NCI-H345 treated with DMSO at 0.1 percent for 48 hours (cell line): ENCODE data around the gene TMEM95.
"Not testable (repeated sequence)": the region's sequence is repeated elsewhere in the genome, so short reads cannot be mapped to it uniquely, and the experiment has no call there.

Experiments used
- DNase-seq: peaks from one replicate; lab custom pipeline; 2025; ENCODE audit not compliant: unreplicated experiment; lab: John Stamatoyannopoulos, UW

Gene TMEM95

DNA sequence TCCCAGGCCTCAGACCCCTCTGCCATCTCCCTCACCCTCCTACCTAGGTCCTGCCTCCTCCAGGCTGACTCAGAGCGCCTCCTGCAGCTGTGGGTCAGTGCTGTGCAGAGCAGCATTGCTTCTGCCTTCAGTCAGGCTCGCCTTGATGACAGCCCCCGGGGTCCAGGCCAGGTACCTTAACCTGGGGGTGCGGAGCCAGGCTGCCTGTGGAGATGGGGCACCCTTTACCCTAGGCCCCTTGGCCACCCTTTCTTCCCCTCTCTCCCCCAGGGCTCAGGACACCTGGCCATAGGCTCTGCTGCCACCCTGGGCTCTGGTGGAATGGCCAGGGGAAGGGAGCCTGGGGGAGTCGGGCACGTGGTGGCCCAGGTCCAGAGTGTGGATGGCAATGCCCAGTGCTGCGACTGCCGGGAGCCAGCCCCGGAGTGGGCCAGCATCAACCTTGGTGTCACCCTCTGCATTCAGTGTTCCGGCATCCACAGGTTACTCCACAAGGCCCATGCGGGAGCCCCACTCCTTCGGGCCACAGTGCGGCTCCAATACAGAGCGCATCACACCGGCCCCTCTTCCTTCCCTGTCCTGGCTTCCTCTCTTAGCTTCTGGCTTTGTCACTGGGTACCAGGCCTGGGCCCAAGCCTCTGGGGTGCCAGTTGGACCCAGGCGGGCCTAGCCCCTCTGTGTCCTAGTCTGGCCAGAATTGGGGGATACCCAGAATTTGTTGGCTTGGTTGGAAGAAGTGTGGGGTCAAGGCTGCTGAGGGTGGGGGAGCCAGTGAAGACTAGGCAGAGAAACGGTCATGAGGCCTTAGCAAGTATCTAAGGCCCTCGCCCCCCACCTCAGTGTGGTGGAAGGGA lies 8.0 kb upstream of the TMEM95 start:
- DNase-seq = no peak

DNA sequence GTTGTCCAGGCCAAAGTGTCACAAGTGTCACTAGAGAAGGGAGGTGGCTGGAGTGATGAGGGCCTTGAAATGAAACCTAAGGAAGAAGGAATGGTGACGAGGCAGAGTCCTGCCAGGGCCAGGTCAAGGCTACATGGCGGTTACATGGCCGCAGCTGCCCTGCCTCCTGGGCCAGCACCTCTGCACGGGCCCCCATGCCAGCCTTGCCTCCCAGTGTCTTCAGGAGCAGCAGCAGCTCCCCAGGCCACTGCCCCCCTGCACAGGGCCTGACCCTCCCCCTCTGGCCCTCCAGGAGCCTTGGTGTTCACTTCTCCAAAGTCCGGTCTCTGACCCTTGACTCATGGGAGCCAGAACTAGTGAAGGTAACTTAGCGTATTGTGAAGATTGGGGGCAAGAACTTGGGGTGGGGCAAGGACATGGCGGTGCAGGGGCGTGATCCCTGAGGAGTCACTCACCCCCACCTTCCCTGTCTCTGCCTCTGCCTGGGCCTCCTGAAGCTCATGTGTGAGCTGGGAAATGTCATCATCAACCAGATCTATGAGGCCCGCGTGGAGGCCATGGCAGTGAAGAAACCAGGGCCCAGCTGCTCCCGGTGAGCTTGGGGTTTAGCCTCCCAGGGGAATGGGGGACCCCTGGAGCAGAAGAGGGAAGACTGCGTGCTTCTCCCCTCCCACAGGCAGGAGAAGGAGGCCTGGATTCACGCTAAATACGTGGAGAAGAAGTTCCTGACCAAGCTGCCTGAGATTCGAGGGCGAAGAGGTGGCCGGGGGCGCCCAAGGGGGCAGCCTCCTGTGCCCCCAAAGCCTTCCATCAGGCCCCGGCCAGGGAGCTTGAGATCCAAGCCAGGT lies 7.1 kb upstream of the TMEM95 start:
- no peak for DNase-seq

DNA sequence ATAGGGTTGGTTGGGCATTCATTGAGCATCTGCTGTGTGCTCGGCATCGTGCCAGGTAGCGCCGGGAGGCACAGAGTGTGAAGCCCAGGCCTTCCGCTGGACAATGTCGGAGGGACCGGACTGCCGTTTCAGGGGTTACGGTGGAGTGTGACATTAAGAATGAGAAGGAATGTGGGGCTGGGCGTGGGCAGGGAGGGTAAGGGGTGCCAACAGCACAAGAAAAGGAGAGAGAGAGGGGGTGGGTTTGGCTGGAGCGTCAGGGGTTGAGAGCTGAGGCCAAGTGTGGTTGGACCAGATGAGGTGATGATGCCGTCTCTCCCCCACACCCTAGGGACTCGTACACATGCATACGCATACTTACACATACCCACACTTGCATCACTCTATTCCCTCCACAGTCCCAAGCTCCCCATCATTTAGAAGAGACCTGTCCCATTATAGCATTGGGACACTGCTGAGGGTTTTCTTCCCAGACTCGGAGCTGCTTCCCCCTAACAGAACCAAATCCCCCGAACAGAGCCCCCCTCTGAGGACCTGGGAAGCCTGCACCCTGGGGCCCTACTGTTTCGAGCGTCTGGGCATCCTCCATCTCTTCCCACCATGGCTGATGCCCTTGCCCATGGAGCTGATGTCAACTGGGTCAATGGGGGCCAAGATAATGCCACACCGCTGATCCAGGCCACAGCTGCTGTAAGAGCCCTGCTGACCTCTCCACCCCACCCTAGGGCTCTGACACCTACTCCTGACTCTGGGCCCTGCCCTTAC lies 6.3 kb upstream of the TMEM95 start:
- no peak for DNase-seq

DNA sequence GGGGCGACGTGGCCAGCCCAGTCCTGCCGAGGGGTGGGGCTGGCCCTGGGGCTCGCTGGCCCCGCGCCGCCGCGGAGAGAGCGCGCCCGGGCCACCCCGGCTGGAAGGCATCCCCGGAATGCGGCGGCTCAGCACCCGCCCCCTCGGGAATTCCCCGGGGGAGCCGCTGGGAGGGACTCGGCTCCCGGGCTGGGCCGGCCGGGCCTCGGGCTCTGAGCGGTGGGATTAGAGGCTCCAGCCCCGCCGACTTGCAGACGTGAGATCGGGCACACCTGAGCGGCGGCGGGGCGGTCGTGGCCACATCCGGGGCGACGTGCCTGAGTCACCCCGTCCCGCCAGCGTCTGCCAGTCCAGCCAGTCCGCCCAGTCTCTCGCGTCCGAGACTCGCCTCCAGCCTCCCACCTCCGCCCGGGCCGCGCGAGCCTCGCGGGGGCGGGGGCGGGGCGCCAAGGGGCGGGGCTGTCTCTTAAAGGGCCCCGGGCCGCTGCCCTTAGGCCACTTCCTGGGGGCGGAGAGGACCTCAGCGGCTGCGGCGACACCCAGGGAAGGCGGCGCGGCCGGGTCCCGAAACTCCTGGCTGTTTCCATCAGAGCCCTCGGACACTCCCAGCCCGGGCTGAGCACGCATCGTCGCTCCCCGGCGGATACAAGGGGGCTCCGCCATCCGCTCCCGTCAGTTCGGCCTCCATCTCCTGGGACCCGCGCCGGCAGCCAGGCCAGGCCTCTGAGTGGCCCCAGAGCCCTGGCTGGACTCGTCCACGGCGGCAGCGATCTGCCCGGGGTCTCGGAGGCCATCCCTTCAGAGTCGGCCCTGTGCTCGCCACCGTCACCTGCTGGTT lies 3.1 kb upstream of the TMEM95 start, which contains the start of gene KCTD11:
Gene KCTD11, plus strand, starts transcription at position 498 of the 838 bp plus-strand sequence.
- DNase-seq = no peak

- DNase-seq = no peak
These were observed 2.5 kb upstream of the TMEM95 start for GRCh38 chr17:7352503-7352889.

GRCh38 chr17:7352910-7353635 lies 1.9 kb upstream of the TMEM95 start:
- DNase-seq = no peak

GRCh38 chr17:7354262-7354843 lies 603 bp upstream of the TMEM95 start:
- DNase-seq = no peak

GRCh38 chr17:7355573-7355972 lies 617 bp downstream of the TMEM95 start:
- no peak for DNase-seq

DNA sequence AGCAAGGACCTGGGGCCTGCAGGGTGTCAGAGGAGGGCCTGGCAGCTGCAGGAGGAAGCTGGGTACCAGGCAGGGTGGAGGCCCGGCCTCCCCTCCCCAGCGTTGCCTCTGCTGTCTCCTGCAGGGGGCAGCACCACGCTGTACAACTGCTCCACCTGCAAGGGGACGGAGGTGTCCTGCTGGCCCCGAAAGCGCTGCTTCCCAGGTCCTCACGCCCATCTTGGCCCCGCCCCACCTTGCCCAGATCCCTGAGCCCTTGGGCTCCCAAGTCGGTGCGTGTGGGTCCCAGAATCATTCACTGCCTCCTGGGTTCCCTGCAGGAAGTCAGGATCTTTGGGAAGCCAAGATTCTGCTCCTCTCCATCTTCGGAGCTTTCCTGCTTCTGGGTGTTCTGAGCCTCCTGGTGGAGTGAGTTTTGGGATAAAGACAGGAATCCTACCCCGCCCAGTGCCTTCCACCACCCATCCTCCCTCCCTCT lies 1.2 kb downstream of the TMEM95 start:
- peak; percentile 21 for DNase-seq

DNA sequence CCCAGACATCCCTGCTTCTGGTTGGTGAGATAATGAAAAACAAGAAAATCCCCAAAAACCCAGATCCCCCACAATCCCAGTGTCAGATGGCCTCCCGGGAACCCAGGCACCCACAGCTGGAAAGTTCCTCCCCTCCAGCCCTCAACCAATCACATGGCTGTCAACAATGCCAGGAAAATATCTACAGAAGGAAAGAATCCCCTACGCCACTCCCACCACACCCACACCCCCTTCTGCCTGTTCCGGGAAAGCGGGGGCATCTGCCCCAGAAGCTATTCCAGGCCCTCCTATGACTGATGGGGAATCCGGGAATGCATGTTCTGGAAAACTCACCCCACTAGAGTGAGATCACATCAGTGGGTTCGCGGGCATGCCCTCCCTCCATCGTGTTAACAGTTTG lies 1.8 kb downstream of the TMEM95 start:
- no peak for DNase-seq

- DNase-seq = no peak
These were observed 2.4 kb downstream of the TMEM95 start for GRCh38 chr17:7357381-7357780.

DNA sequence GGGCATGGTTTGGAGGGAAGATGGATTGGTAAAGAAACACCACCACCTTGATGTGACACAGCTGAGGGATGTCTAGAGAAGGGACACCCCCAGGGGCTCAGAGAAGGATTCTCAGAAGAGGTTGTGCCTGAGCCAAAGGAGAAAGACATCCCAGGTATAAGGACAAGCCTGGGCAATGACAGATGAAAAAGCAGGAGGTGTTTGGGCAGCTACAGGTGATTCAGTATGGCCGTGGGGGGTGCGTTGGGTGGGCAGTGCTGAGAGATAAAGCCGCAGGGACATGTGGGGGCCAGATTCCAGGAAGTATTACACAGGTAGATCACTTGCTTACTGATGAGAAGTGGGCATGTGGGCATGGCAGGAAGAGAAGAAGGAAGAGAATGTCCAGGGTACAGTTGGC lies 7.0 kb downstream of the TMEM95 start:
- no peak for DNase-seq

DNA sequence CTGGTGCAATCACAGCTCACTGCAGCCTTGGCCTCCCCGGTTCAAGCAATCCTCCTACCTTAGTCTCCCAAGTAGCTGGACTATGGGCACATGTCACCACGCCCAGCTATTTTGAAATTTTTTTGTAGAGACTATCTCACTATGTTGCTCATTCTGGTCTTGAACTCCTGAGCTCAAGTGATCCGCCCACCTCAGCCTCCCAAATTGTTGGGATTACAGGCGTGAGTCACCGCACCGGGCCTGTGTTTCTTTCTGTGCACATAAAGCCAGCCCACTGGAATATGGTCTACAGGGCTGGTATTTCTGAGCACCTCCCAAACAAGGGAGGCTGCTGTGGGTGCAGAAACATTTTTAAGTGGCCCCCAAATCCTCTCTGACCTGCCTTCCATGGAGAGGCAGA lies 8.4 kb downstream of the TMEM95 start:
- DNase-seq = no peak

GRCh38 chr17:7365963-7366362 lies 11.0 kb downstream of the TMEM95 start:
- DNase-seq = not testable (repeated sequence)

GRCh38 chr17:7367083-7367482 lies 12.1 kb downstream of the TMEM95 start:
- no peak for DNase-seq

DNA sequence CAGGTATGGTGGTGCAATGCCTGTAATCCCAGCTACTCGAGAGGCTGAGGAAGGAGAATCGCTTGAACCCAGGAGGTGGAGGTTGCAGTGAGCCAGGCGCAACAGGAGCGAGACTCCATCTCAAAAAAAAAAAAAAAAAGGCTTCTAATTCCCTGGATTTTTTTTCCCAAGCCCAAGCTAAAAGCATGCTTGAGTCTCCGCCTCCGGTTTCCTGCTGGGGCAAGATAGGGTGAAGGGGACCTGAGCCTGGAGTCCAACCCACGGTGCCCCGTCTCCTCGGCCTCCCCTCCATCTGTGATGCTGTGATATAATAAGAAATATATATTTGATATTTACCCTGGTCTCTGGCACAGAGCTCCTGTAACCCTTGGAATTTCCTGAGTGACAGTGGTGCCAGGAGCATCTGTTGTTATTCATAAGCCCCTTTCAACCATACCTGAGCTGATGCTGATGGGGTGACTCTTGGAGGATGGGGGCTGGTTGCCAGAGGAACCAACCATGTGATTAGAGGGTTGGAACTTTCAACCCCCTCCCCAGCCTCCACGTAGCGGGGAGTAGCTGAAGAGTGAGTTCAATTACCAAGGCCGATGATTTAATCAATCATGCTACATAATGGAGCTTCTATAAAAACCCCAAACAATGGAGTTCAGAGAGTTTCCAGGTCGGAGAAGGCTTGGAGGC lies 13.1 kb downstream of the TMEM95 start:
- DNase-seq = no peak

GRCh38 chr17:7368599-7368994 lies 13.6 kb downstream of the TMEM95 start:
- not testable (repeated sequence) for DNase-seq

GRCh38 chr17:7369825-7370224 lies 14.9 kb downstream of the TMEM95 start:
- DNase-seq = no peak

- no peak for DNase-seq
These were observed 15.9 kb downstream of the TMEM95 start for GRCh38 chr17:7370853-7371252.
